Activated CD8-positive, alpha-beta memory T cell treated with anti-CD3 and anti-CD28 coated beads, Interleukin-2, amount 50 U/mL, for 24 hours (primary cell): ENCODE results near the gene GATA6.

ENCODE experiments used
- DNase-seq: peaks from one replicate; pipeline ENCODE4 v3.0.0-alpha.2; 2020; ENCODE audit errors: extremely low read depth

Gene GATA6

DNA sequence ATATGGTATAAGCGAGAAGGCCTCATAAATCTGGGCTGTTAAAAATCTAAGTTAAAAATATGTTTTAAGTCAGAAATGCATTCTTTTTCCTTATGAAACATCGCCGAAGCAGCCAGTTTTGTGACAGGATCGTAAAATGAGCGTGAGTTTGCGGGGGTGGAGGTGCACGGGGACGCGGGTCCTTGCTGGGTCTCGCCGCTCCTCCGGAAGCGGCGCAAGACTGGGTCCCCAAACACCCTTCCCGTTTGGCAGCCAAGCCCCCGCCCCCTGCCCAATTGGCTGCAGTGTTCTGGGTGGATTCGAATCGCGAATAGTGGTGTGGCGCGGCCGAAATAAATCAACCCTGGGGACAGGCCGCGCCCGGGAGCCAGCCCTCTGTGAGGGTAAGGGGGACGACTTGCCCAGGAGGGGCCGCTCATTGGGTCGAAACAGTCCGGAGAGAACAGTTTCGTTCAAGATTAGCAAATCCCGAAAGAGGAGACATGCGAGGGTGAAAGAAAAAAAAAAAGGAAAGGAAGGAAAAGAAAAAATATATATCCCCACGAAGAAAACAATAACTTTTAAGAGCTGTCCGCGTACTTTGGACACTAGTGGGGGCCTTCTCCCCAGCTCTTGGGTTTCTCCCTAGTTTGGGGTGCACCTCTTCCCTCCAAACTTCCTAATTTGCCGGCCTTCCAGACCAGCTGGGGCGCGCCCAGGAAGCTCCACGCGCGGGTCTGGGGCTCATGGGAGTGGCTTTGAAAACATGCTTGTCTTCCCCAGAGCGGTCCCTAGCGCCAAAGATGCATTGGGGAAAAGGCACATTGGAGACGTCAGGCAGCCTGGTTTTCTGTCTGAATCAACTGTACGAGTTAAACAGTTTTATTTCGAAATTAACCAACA, 3.1 kb upstream of the GATA6 start:
- DNase-seq: no peak

DNA sequence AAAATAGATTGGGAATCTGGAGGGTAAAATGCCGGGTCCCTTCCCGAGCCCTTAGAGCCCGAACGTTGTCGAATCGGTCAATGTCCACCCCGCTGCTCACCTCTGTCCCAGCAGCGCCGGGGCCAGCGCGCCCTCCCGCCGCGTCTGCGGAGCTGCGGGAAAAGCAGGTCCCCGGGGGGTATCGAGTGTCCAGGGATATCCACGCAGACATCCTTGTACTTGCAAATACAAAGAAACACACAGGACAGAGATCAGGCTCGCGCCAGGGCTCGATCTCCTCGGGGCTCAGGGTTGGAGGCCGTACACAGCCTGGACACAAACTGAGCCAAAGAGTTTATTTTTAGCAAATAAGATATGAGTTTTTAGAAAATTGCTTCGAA, 2.3 kb upstream of the GATA6 start:
- DNase-seq: no peak

DNA sequence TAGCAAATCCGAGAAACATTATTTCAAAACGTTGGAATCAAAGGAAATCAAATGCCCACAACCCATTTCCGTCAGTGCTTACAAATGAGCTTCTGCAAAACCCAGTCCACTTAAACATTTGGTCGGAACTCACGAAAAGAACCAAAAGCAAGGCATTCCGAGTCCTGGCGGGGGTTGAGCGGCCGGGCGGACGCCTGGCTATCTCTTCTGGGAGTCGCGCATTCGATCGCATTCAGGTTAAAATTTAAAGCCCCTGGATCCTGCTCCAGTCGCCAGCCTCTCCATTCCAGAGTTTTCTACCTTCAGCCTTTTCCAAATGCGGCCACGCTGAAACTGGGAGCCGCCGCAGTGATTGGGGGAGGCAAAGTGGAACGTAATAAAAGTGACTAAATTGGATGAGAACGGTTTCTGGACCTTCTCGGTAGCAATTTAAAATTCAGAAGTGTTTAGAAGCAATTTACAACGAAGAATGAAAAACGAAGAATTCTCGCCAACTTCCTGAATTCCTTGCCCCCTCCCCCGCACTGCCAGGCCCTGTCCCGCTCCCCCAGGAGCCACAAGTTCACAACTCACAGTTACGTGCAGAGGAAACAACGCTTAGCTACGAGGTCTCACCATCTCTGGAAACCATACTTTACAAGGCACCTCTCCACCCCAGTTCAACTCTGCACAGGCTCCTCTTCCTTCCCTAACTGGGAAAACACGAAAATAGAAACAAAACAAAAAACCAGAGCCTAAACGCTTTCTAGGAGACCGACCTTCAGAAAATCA, 1.7 kb upstream of the GATA6 start:
- DNase-seq: no peak

DNA sequence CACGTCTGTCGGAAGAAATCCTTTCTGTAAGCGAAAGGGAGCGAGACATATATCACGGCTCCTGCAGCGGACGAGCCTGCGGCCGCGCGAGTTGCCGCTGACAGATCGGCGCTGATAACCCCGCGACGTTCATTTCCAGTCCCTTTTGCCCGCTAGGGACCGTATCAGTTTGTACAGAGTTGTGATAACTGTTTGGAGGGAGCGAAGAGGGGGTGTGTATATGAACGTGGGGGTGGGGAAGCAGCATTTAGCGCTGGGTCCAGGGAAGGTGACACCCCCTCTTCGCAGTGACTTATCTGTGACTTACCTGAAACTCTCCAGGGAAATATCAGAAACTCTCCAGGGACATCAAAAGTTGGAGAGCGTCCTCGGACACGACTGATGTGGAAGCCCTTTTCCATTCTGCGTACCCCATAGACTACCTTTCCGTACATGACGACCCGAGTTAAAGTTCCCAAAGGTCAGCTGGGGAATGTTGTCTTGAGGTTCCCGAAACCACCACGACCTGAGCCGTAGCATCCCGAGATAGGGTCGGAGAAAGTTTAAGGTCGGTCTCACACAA, 948 bp upstream of the GATA6 start:
- DNase-seq: no peak

DNA sequence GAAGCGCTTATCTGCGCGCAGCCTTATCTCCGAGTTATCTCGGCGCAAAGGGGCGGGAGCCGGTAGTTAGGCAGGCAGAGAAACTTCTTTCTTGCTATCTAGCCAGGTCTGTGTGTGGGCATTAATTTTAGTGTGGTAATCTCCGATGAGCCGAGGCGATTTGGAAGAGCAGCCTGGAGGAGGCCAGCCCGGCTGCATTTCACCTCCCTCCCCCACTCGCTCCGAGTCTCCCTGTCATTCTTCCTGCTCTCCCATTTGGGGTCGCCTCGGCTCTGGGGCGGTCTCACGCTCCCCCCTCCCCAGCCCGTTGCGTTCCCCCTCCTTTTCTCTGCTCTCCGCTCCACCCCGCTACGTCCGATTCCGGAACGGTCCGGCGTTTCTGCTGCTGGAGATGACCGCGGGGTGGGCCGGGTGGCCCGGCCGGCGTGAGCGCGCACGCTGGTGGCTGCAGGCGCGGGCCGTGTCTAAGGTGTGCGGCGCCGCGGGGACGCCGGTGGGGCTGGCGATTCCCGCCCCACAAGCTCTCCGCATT, 566 bp downstream of the GATA6 start:
- DNase-seq: no peak

DNA sequence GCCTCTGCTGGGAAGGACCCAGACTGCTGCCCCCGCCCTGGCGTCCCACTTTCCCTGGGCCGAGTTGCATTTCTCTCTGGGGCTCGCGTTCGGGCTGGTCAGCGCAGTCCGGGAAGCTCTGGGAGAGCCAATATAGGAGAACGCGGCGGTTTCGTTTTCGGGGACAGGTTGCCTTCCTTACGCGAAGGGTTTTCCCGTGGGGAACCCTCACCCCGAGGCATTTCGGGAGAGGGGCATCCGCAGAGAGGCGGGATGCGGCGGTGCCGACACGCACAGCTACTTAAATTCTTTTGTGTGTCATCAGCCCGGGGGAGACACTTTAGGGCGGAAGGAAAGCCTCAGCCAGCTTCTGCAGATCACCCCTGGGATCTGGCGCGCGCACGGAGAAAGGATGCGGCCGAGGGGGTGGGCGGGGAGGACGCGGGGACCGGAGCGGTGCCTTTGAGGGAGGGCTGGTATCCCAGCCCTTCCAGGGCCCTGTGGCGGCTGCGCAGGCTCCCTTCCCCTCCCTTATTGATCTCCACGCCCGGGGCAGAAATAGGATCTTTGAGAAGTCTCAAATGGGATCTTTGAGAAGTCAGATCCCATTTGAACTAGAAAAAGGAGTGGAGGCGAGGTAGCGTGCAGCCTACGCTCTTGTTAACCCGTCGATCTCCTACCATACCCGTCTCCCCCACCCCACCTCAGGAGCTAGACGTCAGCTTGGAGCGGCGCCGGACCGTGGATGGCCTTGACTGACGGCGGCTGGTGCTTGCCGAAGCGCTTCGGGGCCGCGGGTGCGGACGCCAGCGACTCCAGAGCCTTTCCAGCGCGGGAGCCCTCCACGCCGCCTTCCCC, 1.2 kb downstream of the GATA6 start:
- no peak for DNase-seq

DNA sequence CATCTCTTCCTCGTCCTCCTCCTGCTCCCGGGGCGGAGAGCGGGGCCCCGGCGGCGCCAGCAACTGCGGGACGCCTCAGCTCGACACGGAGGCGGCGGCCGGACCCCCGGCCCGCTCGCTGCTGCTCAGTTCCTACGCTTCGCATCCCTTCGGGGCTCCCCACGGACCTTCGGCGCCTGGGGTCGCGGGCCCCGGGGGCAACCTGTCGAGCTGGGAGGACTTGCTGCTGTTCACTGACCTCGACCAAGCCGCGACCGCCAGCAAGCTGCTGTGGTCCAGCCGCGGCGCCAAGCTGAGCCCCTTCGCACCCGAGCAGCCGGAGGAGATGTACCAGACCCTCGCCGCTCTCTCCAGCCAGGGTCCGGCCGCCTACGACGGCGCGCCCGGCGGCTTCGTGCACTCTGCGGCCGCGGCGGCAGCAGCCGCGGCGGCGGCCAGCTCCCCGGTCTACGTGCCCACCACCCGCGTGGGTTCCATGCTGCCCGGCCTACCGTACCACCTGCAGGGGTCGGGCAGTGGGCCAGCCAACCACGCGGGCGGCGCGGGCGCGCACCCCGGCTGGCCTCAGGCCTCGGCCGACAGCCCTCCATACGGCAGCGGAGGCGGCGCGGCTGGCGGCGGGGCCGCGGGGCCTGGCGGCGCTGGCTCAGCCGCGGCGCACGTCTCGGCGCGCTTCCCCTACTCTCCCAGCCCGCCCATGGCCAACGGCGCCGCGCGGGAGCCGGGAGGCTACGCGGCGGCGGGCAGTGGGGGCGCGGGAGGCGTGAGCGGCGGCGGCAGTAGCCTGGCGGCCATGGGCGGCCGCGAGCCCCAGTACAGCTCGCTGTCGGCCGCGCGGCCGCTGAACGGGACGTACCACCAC, 2.1 kb downstream of the GATA6 start:
- no peak for DNase-seq

DNA sequence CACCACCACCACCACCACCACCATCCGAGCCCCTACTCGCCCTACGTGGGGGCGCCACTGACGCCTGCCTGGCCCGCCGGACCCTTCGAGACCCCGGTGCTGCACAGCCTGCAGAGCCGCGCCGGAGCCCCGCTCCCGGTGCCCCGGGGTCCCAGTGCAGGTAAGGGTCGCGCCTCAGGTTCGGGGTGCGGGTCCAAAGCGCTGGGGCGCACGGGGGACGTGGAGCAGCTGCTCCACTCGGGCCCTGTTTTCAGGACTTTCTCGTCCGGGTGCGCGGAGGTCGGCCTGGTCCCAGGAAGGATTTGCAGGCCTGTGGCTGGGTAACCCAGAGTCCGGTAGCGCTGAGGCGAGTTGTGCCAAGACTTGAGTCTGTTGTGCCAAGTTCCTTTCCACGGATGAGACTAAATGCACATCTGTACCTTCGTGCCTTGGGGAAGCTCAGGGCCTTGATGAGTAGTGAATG, 2.8 kb downstream of the GATA6 start:
- DNase-seq: no peak

DNA sequence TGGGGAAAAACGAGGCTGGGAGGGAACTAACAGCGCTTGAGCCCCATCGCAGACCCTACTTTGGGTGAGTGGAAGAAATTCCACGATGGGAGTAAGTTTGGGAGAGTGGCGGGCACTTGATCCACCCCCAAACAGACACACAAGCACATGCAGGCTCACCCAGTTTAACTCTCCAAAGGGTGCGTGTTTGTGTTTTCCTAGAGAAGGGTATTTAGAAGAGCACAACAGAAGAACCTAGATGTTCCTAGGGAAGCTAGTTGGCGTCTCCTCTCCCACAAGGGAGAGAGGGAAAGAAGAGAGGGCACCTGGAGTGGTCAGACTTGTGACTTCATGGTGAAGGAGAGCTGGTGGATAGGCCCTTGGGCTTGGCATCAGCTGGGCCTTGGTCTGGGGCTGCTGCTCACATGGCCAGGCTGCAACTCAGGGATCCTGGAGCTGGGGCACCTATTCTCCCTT, 3.2 kb downstream of the GATA6 start:
- DNase-seq: no peak

DNA sequence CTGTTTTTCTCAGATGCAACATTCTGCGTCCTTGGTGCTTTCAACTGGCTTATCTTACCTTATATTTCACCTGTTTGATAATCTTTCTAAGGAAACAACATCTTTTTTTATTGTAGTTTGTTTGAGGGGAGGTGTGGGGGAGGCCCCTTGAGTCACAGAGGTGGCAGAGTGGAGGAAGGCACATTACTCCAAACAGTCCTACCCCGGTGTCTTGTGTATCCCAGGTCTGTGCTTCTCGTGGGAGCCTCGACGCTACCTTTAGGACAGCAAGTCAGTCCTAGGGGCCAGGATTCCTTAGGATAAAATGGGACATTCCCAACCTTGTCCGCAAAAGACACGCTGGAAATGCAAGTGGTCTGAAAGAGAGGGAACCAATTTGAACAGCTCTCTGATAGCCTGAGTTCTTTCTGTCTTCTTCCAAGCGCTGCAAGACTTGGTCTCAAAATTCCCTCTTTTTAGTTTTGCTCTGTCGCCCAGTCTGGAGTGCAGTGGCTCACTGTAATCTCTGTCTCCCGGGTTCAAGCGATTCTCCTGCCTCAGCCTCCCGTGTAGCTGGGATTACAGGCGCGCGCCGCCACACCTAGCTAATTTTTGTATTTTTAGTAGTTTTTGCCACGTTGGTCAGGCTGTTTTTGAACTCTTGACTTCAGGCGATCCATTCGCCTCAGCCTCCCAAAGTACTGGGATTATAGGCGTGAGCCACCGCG, 4.0 kb downstream of the GATA6 start:
- DNase-seq: no peak

DNA sequence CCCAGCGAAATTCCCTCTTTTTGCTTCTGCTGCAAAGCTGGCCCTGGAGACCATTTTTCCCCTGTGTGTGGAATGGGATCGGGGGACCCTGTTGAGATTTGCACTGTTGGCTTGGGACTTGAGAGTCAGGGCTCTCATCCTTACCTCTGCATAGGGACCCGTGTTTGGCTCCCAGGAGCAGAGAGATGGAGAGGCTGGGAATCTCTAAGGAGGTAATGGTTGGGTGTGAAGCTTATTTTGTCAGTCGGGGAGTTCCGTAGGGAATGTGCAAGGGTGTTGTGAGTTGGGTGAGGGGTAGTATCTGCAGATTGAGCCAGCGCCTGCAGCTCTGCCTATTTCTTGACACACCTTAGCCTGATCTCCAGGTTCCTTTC, 4.5 kb downstream of the GATA6 start:
- DNase-seq: no peak

DNA sequence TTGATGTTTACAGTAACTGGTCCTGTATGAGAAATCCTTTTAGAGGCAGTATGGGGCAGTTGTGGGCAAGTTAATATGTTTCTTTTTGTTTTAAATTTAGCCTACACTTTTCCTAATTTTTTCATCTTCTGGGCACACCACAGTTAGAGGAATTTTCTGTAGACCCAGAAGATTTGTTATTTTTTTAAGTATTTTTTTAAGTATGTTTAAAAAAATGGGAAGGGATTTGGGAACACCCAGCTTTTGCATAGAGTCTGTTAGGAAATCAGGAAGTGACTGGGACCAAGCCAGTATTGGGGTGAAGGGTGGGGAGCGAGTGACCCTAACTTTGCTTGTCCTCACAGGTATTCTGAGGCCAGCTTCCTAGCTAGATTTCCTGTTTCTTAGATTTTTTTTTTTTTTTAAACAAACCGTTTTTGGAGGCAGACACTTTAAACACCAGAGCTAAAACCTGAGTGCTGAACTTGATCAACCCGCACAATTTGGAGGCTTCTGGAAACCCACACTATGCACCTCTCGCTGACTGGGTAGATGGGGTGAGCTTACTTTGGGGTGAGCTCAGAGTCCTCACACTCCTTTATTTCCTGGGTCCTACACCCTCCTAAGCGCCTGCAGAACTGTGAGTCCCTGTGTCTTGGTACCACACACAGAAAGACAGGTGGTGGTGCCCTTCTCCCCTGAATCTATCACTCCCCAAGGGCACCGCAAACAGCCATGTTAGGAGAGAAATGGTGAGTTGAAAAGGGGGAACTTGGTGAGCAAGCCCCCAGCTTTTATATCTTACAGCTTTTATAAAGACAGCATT, 5.2 kb downstream of the GATA6 start:
- no peak for DNase-seq

DNA sequence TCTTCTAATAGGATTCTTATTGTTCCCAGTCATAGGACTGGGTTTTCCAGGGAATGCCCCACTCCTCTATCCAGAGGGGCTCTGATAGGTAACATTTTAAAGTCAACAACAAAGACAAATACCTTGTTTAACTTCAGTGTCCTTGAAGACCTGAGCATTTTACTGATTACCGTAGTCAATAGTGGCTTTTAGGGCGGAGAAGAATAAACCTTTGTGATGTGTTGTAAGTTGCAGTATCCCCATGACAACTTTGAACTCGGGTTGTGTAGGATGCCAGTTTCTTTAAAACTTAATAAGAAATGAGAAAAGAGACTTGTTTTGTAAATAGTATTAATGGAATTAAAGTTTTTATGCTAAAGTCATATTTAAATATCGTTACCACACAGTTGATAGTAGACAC, 6.0 kb downstream of the GATA6 start:
- DNase-seq: no peak

DNA sequence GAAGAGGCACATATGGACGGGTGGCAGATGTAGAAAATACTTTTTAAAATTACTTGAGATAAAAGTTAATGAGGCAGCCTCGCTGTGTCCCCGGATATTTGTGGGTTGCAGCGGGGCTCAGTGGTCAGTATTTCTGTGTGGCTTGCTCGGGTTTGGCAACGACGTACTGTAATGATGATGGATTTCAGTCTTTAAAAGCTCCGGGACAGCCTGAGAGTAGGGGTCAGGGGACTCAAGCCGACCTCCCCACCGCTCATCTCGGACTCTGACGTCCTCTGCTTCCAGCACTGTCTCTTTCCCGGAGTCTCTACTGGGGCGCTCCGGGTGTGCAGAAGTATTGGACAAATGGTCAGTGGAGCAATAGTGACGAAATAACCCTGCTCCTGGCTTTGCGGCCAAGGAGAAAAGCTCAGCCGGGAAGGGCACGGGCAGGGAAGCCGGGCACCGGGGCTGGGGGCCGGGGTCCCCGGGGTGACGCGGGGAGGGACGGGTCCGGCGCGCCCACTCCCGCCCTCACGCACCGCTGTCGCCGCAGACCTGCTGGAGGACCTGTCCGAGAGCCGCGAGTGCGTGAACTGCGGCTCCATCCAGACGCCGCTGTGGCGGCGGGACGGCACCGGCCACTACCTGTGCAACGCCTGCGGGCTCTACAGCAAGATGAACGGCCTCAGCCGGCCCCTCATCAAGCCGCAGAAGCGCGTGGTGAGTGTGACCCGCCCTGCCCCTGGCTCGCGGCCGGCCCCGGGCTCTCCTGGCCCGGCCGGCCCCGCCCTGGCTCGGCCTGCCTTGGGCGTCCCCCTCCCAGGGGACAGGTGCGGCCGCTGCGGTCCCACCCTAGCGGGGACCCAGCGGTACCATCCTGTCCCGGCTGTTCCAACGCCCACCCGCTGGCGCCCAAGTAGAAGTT, 7.3 kb downstream of the GATA6 start:
- DNase-seq: no peak

DNA sequence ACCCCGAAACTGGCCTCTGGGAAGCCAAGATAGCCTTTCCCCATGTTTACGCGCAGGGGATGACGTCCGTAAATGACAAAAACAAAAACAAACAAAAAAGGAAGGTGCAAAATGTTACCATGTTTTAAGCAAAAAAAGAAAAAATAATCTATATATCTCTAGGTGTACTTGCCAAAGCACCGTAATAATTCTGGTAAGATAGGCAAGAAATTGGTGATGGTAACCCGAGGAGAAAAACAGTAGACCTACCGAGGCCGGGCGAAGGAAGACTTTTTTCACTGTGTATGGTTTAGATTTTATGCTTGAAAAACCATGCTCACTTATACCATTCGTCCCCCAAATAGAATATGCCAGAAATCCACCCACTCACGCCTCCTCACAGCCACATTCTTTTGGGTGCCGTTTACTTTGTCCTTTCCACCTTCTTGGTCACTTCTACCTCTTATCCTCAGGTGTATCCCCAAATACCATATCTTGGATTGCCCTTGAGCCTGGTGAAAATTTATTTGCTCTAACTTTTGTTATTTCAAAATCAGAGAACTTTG, 8.0 kb downstream of the GATA6 start:
- no peak for DNase-seq

DNA sequence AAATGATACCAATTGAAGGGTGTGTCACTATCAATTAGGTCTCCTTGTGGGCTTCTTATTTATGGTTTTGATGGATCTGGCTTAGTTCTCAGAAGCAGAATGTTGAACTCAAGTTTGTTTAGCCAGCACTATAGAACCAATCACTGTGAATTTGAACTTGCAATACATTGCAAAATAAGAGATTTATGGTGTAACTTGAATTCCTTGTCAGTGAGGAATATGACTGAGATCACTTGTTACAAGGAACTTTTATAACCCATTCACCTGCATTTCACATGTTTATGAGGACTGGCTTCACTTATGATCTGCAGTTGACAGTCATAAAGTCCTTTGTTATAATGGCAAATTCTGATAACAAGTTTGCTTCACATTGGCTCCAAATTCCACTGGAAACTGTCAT, 9.8 kb downstream of the GATA6 start:
- no peak for DNase-seq

DNA sequence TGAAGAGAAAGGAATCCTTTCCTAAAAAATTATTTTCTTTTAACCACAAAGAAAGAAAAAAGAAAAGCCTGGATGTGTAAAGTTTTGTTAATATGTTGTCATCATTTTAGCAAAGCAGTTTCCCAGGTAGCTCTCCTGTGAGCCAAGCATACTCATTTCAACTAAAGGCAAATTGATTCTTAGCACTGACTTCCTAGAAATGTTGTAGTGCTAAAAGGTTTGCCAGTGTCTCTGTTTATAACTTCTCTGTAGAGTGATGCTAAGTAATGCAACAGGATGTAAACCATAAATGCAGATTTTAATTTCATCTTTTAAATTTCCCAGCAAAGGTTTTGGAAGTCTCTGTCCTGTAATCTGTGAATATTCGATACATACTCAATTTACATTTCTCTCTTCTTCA, 10.2 kb downstream of the GATA6 start:
- no peak for DNase-seq

DNA sequence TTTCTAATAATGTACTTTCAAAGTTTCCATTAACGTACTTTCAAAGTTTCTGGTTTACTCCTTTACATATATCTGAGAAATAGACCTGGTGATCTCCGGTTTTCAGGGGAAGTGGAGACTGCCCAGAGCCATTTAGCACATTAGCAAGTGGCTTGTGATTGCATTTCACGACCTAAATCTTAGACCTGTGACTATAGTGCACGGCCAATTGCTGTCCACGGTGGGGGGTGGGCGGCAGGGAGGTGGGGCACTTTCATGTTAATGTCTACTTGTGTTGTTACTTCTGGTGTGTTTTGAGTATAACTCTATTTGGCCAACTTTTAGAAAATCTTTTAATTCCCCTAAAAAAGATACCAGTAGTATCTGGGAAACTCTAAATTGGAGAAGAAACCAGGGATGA, 11.3 kb downstream of the GATA6 start:
- DNase-seq: no peak
